Measurements from ENCODE around the gene PSMF1. TPM values are rescaled to one million over a fixed set of nuclear protein-coding genes. Genes with fewer than 3 reads are reported as not detected.

Gene PSMF1
- total and polyA plus RNA-seq, 2 of the 13 experiments (the other 11 are each of a cell fraction or from before 2014, with no cell fraction given): 82.5 to 86.0 TPM

DNA sequence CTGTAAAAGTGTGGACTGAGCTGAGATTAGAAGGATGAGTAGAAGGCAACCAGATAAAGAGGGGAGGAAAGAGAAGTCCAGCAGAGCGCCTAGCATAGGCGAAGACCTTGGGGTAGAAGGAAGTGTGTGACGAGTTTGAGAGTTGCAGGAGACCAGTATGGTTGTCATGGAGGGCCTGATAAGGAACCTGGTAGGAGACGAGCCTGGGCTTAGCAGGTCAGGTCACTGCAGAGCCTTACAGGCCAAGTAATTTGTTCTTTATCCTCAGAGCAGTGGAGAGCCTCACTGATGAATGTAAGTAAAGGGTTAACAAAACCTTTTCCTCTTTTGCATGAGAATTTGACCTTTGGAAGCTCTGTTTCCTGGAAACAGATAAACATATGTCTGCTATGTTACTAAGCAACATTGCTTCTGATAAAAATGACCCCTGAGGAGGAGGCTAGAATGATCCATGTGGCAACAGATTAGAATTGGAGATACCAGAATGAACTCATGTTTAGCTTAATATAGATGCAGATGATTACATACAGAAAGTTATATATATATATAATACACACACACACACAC lies 69.3 kb downstream of the PSMF1 start (continued):
- TF ChIP-seq, protein P1, sequence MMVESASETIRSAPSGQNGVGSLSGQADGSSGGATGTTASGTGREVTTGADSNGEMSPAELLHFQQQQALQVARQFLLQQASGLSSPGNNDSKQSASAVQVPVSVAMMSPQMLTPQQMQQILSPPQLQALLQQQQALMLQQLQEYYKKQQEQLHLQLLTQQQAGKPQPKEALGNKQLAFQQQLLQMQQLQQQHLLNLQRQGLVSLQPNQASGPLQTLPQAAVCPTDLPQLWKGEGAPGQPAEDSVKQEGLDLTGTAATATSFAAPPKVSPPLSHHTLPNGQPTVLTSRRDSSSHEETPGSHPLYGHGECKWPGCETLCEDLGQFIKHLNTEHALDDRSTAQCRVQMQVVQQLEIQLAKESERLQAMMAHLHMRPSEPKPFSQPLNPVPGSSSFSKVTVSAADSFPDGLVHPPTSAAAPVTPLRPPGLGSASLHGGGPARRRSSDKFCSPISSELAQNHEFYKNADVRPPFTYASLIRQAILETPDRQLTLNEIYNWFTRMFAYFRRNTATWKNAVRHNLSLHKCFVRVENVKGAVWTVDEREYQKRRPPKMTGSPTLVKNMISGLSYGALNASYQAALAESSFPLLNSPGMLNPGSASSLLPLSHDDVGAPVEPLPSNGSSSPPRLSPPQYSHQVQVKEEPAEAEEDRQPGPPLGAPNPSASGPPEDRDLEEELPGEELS (CRISPR knock-in tag; IDR thresholded peaks at IDR 0.05): no peak
- 0 out of 2 replicates have a peak, but pooled peaks have one; percentile 48 for TF ChIP-seq ETV6 (CRISPR knock-in tag; conservative IDR thresholded peaks at IDR 0.05)
- TF ChIP-seq TEAD3 (CRISPR knock-in tag; optimal IDR thresholded peaks at IDR 0.05; ENCODE audit: borderline replicate concordance): peak; percentile 59
- no peak for TF ChIP-seq ZNF598 (CRISPR knock-in tag; IDR thresholded peaks at IDR 0.05; ENCODE audit: borderline replicate concordance)
- no peak for TF ChIP-seq TOPORS (CRISPR knock-in tag; IDR thresholded peaks at IDR 0.05)
- no peak; the same call in 1 of the 2 replicates for TF ChIP-seq RNF2 (conservative IDR thresholded peaks at IDR 0.05; ENCODE audit: low read depth)
- TF ChIP-seq ZNF577 (CRISPR knock-in tag; IDR thresholded peaks at IDR 0.05; ENCODE audit: borderline replicate concordance, low read depth): no peak
- peak; percentile 71 for TF ChIP-seq RARA (CRISPR knock-in tag; IDR thresholded peaks at IDR 0.05)
- no peak for TF ChIP-seq SP2 (CRISPR knock-in tag; IDR thresholded peaks at IDR 0.05)
- no peak for TF ChIP-seq ZNF432 (CRISPR knock-in tag; IDR thresholded peaks at IDR 0.05; ENCODE audit: borderline replicate concordance)
- no peak for TF ChIP-seq ZNF776 (CRISPR knock-in tag; IDR thresholded peaks at IDR 0.05)
- no peak for TF ChIP-seq ATM (IDR thresholded peaks at IDR 0.05; ENCODE audit: borderline replicate concordance)
- TF ChIP-seq ZSCAN20 (CRISPR knock-in tag; IDR thresholded peaks at IDR 0.05; ENCODE audit: borderline replicate concordance): no peak
- TF ChIP-seq NFRKB (IDR thresholded peaks at IDR 0.05): no peak
- no peak for TF ChIP-seq ZNF318 (CRISPR knock-in tag; IDR thresholded peaks at IDR 0.05)
- TF ChIP-seq, protein P2, sequence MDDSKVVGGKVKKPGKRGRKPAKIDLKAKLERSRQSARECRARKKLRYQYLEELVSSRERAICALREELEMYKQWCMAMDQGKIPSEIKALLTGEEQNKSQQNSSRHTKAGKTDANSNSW (CRISPR knock-in tag; IDR thresholded peaks at IDR 0.05; ENCODE audit: borderline replicate concordance): no peak
- no peak for TF ChIP-seq DBP (CRISPR knock-in tag; IDR thresholded peaks at IDR 0.05; ENCODE audit: not compliant biosample characterization)
- TF ChIP-seq PHF21A (CRISPR knock-in tag; IDR thresholded peaks at IDR 0.05): 0 out of 2 replicates have a peak, but pooled peaks have one; percentile 45
- no peak for TF ChIP-seq ZNF354B (CRISPR knock-in tag; IDR thresholded peaks at IDR 0.05)
- no peak for TF ChIP-seq ZSCAN22 (CRISPR knock-in tag; IDR thresholded peaks at IDR 0.05)
